Measurements from ENCODE around the gene ADAP1.
"Not testable (repeated sequence)": the region's sequence is repeated elsewhere in the genome, so short reads cannot be mapped to it uniquely, and the experiment has no call there.

ADAP1 gene

GRCh38 chr7:974820-975681, 20.6 kb upstream of the ADAP1 start, which contains the start of gene COX19:
Gene COX19, minus strand, starts transcription at chr7:975549. Its CDS starts 40 bp downstream, at chr7:975509.
- DNase-seq (ENCODE audit: low read depth) = peak; percentile 86

GRCh38 chr7:974172-974571, 19.7 kb upstream of the ADAP1 start:
- no peak for DNase-seq (ENCODE audit: low read depth)

- no peak for DNase-seq (ENCODE audit: low read depth)
Measured at GRCh38 chr7:973312-973711, 18.8 kb upstream of the ADAP1 start.

GRCh38 chr7:972676-973309, 18.3 kb upstream of the ADAP1 start:
- DNase-seq (ENCODE audit: low read depth) = no peak

GRCh38 chr7:972110-972509, 17.6 kb upstream of the ADAP1 start:
- DNase-seq (ENCODE audit: low read depth) = no peak

GRCh38 chr7:970744-971143, 16.3 kb upstream of the ADAP1 start:
- no peak for DNase-seq (ENCODE audit: low read depth)

GRCh38 chr7:969403-969802, 14.9 kb upstream of the ADAP1 start:
- DNase-seq (ENCODE audit: low read depth) = no peak

GRCh38 chr7:968205-969105, 14.0 kb upstream of the ADAP1 start:
- no peak for DNase-seq (ENCODE audit: low read depth)

- DNase-seq (ENCODE audit: low read depth) = no peak
Measured at GRCh38 chr7:967361-968082, 13.0 kb upstream of the ADAP1 start.

GRCh38 chr7:966291-967069, 12.0 kb upstream of the ADAP1 start:
- no peak for DNase-seq (ENCODE audit: low read depth)

- peak; percentile 44 for DNase-seq (ENCODE audit: low read depth)
Measured at GRCh38 chr7:964401-965231, 10.1 kb upstream of the ADAP1 start.

GRCh38 chr7:963236-964078, 9.0 kb upstream of the ADAP1 start:
- no peak for DNase-seq (ENCODE audit: low read depth)

- DNase-seq (ENCODE audit: low read depth) = no peak
Measured at GRCh38 chr7:962401-963081, 8.1 kb upstream of the ADAP1 start.

- no peak for DNase-seq (ENCODE audit: low read depth)
Measured at GRCh38 chr7:961546-962400, 7.3 kb upstream of the ADAP1 start.

GRCh38 chr7:960972-961371, 6.5 kb upstream of the ADAP1 start:
- DNase-seq (ENCODE audit: low read depth) = not testable (repeated sequence)

GRCh38 chr7:960269-960871, 5.9 kb upstream of the ADAP1 start:
- DNase-seq (ENCODE audit: low read depth) = no peak

GRCh38 chr7:959740-960139, 5.3 kb upstream of the ADAP1 start:
- not testable (repeated sequence) for DNase-seq (ENCODE audit: low read depth)
